Measurements from ENCODE around the gene DPF3. TPM values are rescaled to one million over a fixed set of nuclear protein-coding genes. Genes with fewer than 3 reads are reported as not detected.

The DPF3 gene
- total and polyA plus RNA-seq, 2 donors from 2014 or later: 2.3 to 2.8 TPM

GRCh38 chr14:72786378-72787350 lies 107.2 kb downstream of the DPF3 start:
- no peaks in the 10 kb centered on the region for H3K27me3 ChIP-seq (ENCODE audit: control insufficient read depth, insufficient read depth, low read length)
- H3K27ac ChIP-seq (ENCODE audit: low read depth in 2 of 2, low read length in 2 of 2): no peak overlapping the region
- no peak for DNase-seq
- H3K4me1 ChIP-seq (ENCODE audit: control insufficient read depth in 2 of 3, insufficient read depth in 2 of 3, low read depth in 1 of 3, low read length in 3 of 3): no peaks in the 10 kb centered on the region
- intact Hi-C loops (cut with DNase I): no loop called here
- no peaks in the 10 kb centered on the region for H3K9me3 ChIP-seq (ENCODE audit: control insufficient read depth in 2 of 3, insufficient read depth in 1 of 3, low read length in 3 of 3)
- FAIRE-seq: no peak
- H3K36me3 ChIP-seq (ENCODE audit: control insufficient read depth in 2 of 3, insufficient read depth in 3 of 3, low read length in 3 of 3): no peaks in the 10 kb centered on the region
- no peak for TF ChIP-seq CTCF (IDR thresholded peaks at IDR 0.05; ENCODE audit: borderline replicate concordance, extremely low read depth, insufficient read depth)
- H3K9ac ChIP-seq (ENCODE audit: low read length in 3 of 3): no peak overlapping the region
- H3K4me3 ChIP-seq (ENCODE audit: low read length in 3 of 3): no peak overlapping the region

GRCh38 chr14:72783741-72784140 lies 110.2 kb downstream of the DPF3 start:
- TF ChIP-seq CTCF (IDR thresholded peaks at IDR 0.05; ENCODE audit: borderline replicate concordance, extremely low read depth, insufficient read depth): no peak
- Histone ChIP-seq H3K9ac (ENCODE audit: low read length in 3 of 3) (no peak overlapping the region), H3K4me3 (ENCODE audit: low read length in 3 of 3) (no peak overlapping the region), H3K4me1 (ENCODE audit: control insufficient read depth in 2 of 3, insufficient read depth in 2 of 3, low read depth in 1 of 3, low read length in 3 of 3) (no peaks in the 10 kb centered on the region), H3K9me3 (ENCODE audit: control insufficient read depth in 2 of 3, insufficient read depth in 1 of 3, low read length in 3 of 3) (no peaks in the 10 kb centered on the region), H3K27me3 (ENCODE audit: control insufficient read depth, insufficient read depth, low read length) (no peaks in the 10 kb centered on the region), H3K27ac (ENCODE audit: low read depth in 2 of 2, low read length in 2 of 2) (no peak overlapping the region), H3K36me3 (ENCODE audit: control insufficient read depth in 2 of 3, insufficient read depth in 3 of 3, low read length in 3 of 3) (no peaks in the 10 kb centered on the region)
- intact Hi-C loops (cut with DNase I): no loop called here
- DNase-seq: no peak
- no peak for FAIRE-seq

- Histone ChIP-seq H3K4me1 (ENCODE audit: control insufficient read depth in 2 of 3, insufficient read depth in 2 of 3, low read depth in 1 of 3, low read length in 3 of 3) (no peaks in the 10 kb centered on the region), H3K9ac (ENCODE audit: low read length in 3 of 3) (no peak overlapping the region), H3K27ac (ENCODE audit: low read depth in 2 of 2, low read length in 2 of 2) (no peak overlapping the region), H3K9me3 (ENCODE audit: control insufficient read depth in 2 of 3, insufficient read depth in 1 of 3, low read length in 3 of 3) (no peaks in the 10 kb centered on the region), H3K27me3 (ENCODE audit: control insufficient read depth, insufficient read depth, low read length) (no peaks in the 10 kb centered on the region), H3K4me3 (ENCODE audit: low read length in 3 of 3) (no peak overlapping the region), H3K36me3 (ENCODE audit: control insufficient read depth in 2 of 3, insufficient read depth in 3 of 3, low read length in 3 of 3) (no peaks in the 10 kb centered on the region)
- FAIRE-seq: no peak
- DNase-seq: no peak
- TF ChIP-seq CTCF (IDR thresholded peaks at IDR 0.05; ENCODE audit: borderline replicate concordance, extremely low read depth, insufficient read depth): no peak
- intact Hi-C loops (cut with DNase I): no loop called here
Measured at GRCh38 chr14:72782817-72783216, 111.1 kb downstream of the DPF3 start.
